CD4-positive, alpha-beta T cell treated with Interferon alpha-2 for 1 hour (primary cell): ENCODE results near the gene SCYGR2.

Experiments used
- DNase-seq, 2 donors: peaks; one replicate each; pipeline ENCODE4 v3.0.0-alpha.2; 2020 to 2022

Gene SCYGR2

GRCh38 chr2:227613272-227613660, 14.6 kb downstream of the SCYGR2 start:
- no peak for DNase-seq

- DNase-seq = no peak
These were observed 15.6 kb downstream of the SCYGR2 start for GRCh38 chr2:227614246-227614645.

- no peak for DNase-seq
These were observed 16.0 kb downstream of the SCYGR2 start, which contains the start of gene SCYGR3 for GRCh38 chr2:227614740-227615139. SCYGR3 (minus strand) TSS chr2:227614840; CDS start chr2:227614840, 0 bp downstream.

GRCh38 chr2:227615181-227615580, 16.5 kb downstream of the SCYGR2 start:
- DNase-seq = no peak

- DNase-seq = no peak
These were observed 17.2 kb downstream of the SCYGR2 start for GRCh38 chr2:227615906-227616305.

GRCh38 chr2:227616631-227617030, 17.9 kb downstream of the SCYGR2 start:
- no peak for DNase-seq

- no peak for DNase-seq
These were observed 18.9 kb downstream of the SCYGR2 start, which contains the start of gene SCYGR4 for GRCh38 chr2:227617316-227618230. SCYGR4 (plus strand) TSS chr2:227617498; CDS start chr2:227617498, 0 bp downstream.

- DNase-seq = no peak
These were observed 24.5 kb downstream of the SCYGR2 start for GRCh38 chr2:227623226-227623625.

GRCh38 chr2:227625420-227625819, 26.7 kb downstream of the SCYGR2 start:
- no peak for DNase-seq

GRCh38 chr2:227626580-227627151, 28.0 kb downstream of the SCYGR2 start:
- no peak for DNase-seq

- DNase-seq = no peak
These were observed 29.1 kb downstream of the SCYGR2 start for GRCh38 chr2:227627769-227628168.

- DNase-seq = no peak
These were observed 30.7 kb downstream of the SCYGR2 start for GRCh38 chr2:227629435-227629834.

GRCh38 chr2:227630322-227630721, 31.6 kb downstream of the SCYGR2 start:
- DNase-seq = no peak

GRCh38 chr2:227632827-227633226, 34.1 kb downstream of the SCYGR2 start:
- DNase-seq = no peak

- no peak for DNase-seq
These were observed 35.5 kb downstream of the SCYGR2 start for GRCh38 chr2:227634201-227634600.

GRCh38 chr2:227642656-227643055, 44.0 kb downstream of the SCYGR2 start:
- DNase-seq = no peak

- DNase-seq = no peak
These were observed 45.4 kb downstream of the SCYGR2 start for GRCh38 chr2:227643990-227644551.
